OCI-LY1 (cell line): ENCODE data around the gene DTD2.

Source experiments
- CTCF ChIP-seq: fragments of 200-600 bp; sonication (generic), shearing (Covaris generic); IDR thresholded peaks from 2 replicates; pipeline ENCODE4 v1.5.1; 2017; ENCODE audit warnings: mild to moderate bottlenecking, antibody characterized with exemption, low read length, moderate library complexity, mixed read lengths
- EZH2 ChIP-seq: fragments of 200-600 bp; sonication (generic), shearing (Covaris generic); IDR thresholded peaks from 2 replicates; pipeline ENCODE4 v1.8.0; 2017; ENCODE audit warnings: borderline replicate concordance, mixed run types, mild to moderate bottlenecking, antibody characterized with exemption, low read length, moderate library complexity, mixed read lengths

GRCh38 chr14:31428011-31428410, 29.3 kb downstream of the DTD2 start:
- no peak for TF ChIP-seq CTCF
- TF ChIP-seq EZH2, result no peak
